Activated CD8-positive, alpha-beta memory T cell treated with anti-CD3 and anti-CD28 coated beads for 36 hours (primary cell): ENCODE data around the gene TAB3. TPM values are rescaled to one million over a fixed set of nuclear protein-coding genes. Genes with fewer than 3 reads are reported as not detected.

Source experiments
- CTCF ChIA-PET: fragments of 350-600 bp; sonication (Branson Sonifier 250); formaldehyde crosslinking; loops from one replicate; lab custom pipeline; 2021; ENCODE audit warnings: antibody characterized with exemption; lab: Charles Lee
- POLR2A ChIA-PET: fragments of 350-600 bp; sonication (Branson Sonifier 250); formaldehyde crosslinking; loops from one replicate; lab custom pipeline; 2021; ENCODE audit warnings: antibody characterized with exemption; lab: Charles Lee
- total RNA-seq, 2 experiments: library from RNA; stranded (reverse); gene quantifications; one replicate each; pipeline ENCODE4 v1.2.3, GENCODE V29; 2021

TAB3 gene, protein sequence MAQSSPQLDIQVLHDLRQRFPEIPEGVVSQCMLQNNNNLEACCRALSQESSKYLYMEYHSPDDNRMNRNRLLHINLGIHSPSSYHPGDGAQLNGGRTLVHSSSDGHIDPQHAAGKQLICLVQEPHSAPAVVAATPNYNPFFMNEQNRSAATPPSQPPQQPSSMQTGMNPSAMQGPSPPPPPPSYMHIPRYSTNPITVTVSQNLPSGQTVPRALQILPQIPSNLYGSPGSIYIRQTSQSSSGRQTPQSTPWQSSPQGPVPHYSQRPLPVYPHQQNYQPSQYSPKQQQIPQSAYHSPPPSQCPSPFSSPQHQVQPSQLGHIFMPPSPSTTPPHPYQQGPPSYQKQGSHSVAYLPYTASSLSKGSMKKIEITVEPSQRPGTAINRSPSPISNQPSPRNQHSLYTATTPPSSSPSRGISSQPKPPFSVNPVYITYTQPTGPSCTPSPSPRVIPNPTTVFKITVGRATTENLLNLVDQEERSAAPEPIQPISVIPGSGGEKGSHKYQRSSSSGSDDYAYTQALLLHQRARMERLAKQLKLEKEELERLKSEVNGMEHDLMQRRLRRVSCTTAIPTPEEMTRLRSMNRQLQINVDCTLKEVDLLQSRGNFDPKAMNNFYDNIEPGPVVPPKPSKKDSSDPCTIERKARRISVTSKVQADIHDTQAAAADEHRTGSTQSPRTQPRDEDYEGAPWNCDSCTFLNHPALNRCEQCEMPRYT
- 10 to 100 TPM; 18.9 to 20.0 TPM for total RNA-seq

DNA sequence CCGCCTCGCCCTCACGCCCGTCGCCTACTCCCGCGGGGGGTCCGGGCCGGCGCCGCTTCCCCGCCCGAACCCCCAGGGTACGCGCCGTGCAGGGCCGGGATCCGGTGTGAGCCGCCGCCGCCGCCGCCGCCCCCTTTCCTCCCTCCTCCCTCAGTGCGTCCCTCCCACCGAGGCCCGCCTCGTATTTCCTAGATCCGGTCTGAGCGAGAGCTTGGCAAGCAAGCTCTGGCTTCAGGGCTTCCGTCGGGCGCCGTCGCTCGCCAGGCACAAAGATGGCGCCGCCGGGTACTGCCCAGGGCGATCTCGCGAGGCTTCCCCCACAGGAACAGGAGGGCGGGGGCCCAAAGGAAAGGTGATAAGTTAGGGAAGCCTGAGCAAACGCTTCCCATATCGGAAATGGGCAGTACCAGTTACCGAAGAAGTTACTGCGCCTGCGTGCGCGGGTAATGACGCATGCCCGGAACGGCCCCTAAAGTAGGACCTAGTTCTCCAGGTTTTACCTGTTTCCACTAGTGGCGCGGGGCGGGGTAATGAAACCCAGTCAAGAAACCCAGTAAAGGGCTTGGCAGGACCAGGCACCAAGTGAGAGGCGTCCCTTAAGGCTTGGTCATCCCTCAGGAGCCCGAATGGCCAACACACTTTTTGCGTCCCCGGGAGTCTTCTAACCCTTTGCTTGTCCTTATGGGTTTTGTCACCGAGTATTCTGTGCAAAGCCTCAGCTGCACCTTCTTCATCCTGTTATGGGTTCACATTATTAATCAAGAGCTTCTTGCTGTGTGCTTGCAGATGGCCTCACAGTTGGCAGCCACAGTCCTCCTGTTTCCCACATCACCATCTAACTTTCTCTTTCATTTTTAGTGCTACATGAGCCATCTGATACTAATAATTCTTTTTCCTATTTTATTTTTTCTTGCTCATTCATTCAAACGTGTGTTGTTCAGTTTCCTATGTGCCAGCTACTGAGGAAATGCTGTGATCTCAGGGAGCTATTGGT is at the start of gene TAB3:
Gene TAB3 (minus strand): TSS at position 108 of the 994 bp plus-strand sequence. CDS start 29,666 bp downstream, outside the sequence.
- POLR2A ChIA-PET = interaction anchor here (0.7 kb wide), 1 partner anchor 9 kb away, joined by 3 read pairs; no protein-coding TSS in a partner anchor
- CTCF ChIA-PET = interaction anchor here (0.6 to 1.0 kb wide), 2 partner anchors 51 to 52 kb away, joined by 3 read pairs; no protein-coding TSS in a partner anchor

DNA sequence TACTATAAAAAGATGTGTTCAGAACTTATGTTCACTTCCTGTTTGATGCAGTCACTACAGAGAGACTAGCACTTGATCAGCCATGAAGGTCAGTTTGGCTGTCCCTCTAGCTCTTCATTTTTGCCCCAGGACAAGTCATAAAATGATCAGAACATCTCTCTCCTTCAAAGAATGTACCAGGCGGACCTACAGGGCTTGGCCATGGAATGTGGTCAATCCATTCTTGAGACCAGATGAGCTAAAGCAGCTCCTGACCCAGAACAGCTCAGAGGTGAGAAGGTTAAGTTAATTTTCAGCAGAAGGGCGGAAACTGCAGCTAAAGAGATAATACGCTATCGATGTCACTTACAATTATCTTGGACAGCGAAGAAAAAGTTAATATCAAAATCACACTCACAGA is 49.2 kb upstream of the TAB3 start:
- POLR2A ChIA-PET = no interaction called here
- CTCF ChIA-PET = no interaction called here

DNA sequence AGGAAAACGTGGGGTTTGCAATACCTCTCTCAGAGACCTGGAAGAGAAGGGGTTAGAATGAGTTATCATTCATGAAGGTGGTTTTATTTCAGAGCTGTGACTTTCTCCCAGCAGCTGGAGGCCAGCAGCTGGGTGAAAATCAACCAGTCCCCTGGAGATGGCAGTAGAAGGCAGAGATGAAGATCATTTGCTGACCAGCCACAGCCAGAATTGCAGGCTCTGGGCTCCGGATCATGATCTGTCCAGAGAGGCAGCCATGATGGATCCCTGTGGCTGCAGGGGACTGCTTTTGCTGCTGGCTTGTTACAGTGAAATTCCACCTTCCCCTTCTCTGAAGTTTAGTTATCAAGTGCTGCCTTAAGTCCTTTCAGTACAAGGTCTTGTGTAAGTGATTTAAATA is 46.9 kb upstream of the TAB3 start:
- ChIA-PET POLR2A (no interaction called here), CTCF (no interaction called here)

DNA sequence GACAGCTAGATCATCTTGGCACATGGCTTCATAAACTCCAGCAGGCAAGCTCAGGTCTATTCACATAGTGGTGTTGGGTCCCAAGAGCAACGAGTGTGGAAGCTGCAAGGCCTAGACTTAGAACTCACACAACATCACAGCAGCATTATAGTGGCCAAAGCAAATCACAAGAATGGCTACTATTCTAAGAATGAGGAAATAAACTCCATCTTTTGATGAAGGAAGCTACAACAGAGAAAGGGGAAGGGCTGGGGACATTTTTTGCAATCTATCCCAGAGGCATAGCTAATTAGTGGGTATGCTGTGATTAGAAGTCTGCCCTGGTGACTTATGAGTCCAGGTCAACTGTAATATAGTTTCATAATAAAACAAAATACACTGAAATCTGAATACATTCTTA is 42.9 kb upstream of the TAB3 start:
- ChIA-PET CTCF (no interaction called here), POLR2A (no interaction called here)

DNA sequence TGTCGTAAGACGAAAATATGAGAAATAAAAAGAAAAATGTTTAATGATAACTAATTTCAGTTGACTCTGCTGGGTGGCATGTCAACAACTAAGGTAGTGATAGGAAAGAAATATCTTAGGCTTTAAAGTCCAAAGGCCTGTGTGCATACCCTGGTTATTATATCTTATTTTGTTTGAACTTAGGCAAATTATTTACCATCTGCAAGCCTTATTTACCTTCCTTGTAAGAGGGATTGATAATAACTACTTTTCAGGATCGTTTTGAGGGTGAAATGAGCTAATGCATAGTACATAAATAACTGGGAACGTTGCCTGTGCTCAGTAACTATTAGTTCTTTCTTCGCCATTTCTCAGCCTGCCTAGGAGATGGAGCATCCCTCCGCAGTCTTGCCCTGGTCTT is 41.6 kb upstream of the TAB3 start:
- CTCF ChIA-PET = interaction anchor here (0.6 kb wide), 1 partner anchor 105 kb away, joined by 3 read pairs; no protein-coding TSS in a partner anchor
- POLR2A ChIA-PET = no interaction called here

DNA sequence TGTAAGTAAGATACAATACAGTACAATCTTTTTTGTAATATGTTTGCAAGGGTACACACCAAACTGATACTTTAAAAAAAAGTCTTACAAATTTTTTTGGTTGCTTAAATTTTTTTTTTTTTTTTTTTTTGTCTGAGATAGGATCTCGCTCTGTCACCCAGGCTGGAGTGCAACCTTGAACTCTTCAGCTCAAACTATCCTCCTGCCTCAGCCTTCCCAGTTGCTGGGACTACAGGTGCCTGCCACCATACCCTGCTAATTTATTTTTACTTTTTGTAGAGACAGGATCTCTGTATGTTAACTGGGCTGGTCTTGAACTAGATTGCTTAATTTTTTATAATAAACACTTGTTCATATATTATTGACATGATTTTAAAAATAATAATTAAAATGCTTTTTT is 41.1 kb upstream of the TAB3 start:
- ChIA-PET POLR2A (no interaction called here), CTCF (interaction anchor here (0.6 kb wide), 1 partner anchor 105 kb away, joined by 3 read pairs; no protein-coding TSS in a partner anchor)

DNA sequence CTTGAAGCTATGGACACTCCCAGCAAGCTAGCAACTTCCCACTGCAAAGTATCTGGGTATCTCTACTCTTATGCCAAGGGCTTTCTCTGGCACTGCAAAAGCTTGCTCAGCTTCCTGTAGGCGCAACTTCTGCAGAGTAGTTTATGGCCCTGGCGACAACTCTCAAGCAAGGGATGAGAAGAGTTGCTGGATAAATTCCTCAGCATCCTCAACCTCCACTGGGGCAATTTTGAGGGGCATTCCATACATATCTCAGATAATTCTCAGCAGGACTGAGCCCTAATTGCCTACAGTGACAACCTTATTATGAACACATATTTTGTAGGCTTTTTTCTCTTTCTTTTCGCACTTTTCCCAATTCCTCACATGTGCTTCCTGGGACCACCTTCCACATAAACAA is 31.2 kb upstream of the TAB3 start:
- ChIA-PET POLR2A (no interaction called here), CTCF (no interaction called here)

DNA sequence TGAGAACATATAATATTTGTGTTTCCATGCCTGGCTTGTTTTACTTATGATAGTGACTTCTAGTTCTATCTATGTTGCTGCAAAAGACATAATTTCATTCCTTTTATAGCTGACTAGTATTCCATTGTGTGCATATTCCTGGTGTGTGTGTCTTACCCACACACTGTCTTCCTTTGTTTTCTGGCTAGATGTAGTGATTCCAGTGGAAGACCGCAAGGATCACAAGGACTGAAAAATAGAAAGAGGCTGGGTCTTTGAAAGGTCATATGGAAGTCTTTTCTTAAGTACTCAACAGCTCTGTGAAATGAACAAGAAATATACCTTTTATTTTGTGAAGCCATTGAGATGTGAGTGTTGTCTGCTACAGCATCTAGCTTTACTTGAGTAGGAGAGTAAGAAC is 29.4 kb upstream of the TAB3 start:
- ChIA-PET POLR2A (no interaction called here), CTCF (no interaction called here)

DNA sequence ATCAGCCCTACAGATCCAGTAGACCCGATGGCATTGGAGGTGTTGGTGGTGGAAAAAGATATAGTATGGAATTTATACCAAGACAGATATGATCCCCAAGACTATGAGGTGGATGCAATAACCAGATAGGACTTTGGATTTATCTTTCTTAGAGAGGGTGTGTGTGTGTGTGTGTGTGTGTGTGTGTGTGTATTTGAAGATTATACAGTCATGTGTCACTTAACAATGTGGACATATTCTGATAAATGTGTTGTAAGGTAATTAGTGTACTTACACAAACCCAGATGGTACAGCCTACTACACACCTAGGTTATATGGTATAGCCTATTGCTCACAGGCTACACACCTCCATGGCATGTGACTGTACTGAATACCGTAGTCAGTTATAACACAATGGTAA is 24.4 kb upstream of the TAB3 start:
- CTCF ChIA-PET = no interaction called here
- POLR2A ChIA-PET = no interaction called here

DNA sequence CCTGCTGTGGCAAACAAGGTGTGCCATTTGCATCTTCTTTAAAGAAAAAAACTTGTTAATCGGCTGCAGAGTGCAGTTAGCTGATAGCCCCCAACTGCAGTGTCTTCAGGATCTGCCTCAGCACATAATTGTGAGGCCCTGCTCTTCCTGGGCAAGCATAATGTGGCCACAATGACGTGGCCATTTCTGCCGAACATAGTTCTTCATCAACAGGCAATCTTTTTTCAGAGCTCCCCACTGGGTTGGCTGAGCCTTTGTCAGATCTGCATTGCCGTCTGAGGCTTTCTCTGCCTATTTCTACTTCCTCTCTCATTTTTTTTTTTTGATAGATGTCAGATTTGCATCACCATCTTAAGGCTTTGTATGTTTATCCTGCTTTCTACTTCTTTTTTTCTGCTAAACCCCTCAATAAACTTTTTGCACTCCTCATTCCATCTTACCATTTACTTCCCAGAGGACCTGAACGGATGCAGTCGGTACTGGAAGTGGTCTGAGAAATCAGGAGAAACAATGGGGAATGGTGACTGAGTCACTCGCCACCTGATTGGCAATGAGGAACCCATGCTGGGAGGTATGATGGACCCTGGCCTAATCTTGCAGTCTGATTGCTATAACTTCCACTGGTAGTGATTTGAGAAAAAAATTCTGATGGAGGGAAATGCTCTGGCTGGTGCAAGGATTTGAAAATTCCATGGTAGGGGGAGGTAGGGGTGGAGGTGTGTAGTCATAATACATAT is 21.2 kb upstream of the TAB3 start:
- CTCF ChIA-PET = no interaction called here
- POLR2A ChIA-PET = no interaction called here

DNA sequence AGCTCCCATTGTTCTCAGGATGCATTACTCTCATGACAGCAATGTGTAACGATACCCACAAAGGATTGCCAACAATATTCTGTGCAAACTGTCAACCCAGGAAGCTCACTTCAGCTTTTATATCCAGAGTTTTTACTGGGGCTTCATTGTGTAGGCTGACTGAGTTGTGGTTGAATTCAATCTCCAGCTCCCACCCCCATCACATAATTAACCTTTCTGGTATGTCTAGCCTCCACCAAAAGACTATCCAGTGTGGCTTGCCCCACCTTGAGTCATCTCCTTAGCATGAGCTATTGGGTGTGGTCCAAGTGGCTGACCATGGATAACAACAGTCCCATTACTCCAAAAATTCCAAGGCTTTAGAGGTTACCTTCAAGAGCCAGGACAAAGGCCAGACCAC is 17.7 kb upstream of the TAB3 start:
- ChIA-PET CTCF (no interaction called here), POLR2A (no interaction called here)

DNA sequence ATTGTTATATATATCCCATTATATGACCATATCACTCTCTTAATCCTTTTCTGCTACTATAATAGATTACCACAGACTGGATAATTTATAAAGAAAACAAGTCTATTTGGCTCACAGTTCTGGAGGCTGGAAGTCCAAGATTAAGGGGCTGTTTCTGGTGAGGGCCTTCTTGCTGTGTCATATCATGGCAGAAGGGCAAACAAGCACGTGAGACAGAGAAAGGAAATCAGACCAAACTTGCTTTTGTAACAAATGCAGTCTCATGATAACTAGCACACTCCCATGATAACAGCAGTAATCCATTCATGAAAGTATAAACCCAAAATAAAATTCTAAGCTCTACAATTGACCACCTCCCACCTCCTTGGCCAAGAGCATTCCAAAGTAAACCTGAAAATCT is 16.3 kb upstream of the TAB3 start:
- ChIA-PET CTCF (no interaction called here), POLR2A (no interaction called here)

DNA sequence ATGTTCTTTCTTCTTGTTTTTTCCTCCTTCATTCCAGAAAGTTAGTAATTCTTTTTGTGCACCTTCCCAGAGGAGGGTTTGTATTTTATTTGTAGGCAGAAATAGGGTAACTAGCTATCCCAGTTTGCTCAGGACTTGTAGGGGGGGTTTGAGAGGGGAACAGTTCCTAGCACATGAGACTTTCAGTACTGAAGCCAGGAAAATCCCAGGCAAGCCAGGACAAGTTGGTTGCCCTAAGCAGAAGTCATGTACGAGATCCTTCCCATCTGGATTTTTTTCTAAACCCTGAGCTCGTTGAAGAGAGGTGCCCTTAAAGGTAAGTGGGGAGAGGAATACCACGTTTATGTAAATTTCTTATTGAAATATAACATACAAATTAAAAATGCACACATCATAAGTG is 15.6 kb upstream of the TAB3 start:
- ChIA-PET POLR2A (no interaction called here), CTCF (no interaction called here)

DNA sequence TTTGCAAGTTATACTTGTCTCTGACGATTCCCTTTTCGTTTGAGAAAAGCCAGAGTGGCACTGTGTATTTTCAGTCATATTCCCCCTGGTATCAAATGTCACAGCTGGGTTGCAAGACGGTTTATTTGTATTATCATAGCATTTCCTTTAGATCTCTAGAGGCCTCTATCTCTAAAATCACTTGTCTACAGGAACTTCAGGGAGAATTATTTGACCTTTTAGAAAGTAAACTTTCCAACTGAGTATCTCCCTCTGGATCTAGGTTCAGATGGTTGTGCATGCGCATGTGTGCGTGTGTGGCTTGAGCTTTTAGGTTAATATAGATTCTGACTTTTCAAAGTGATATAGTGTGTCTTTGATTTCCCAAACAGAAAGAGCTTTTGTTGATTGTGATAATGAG is 15.1 kb upstream of the TAB3 start:
- POLR2A ChIA-PET = no interaction called here
- CTCF ChIA-PET = no interaction called here

DNA sequence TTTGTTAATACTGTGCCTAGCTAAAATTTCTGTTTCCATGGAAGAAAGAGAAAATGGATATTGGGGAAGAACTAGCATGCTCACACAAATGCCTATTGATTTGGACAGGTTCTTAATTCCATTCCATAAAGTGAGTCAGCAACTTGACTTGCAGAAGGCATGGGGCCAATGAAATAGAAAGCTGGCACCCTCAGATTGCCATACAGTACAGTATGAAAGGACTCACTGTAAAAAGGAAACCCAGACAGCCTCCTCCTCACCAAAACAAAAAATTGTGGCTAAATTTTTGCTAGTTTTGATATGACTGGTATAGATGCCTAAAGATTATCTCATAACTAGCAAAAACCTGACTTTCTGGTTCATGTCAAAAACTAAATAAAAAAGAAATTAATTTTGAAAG is 11.2 kb upstream of the TAB3 start:
- ChIA-PET CTCF (no interaction called here), POLR2A (no interaction called here)

DNA sequence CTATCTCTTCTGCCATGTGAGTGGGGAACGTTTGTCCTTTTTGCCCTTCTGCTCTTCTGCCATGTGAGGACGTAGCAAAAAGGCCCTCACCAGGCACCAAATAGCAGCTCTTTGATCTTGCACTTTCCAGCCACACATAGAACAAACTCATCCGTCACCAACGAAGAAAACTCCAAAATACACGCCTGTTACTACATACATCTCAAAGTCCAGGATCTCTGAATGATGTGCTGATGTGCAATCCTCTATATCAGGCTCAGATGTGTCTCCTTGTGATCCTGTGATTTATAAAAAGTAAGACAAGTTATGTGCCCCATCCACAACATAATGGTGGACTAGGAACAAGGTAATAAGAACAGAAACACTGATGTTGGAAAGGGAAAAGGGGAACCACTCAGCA is 9.8 kb upstream of the TAB3 start:
- POLR2A ChIA-PET = interaction anchor here (0.9 kb wide), 1 partner anchor 10 kb away, joined by 3 read pairs; the partner anchor contains the start of gene TAB3
- CTCF ChIA-PET = no interaction called here

DNA sequence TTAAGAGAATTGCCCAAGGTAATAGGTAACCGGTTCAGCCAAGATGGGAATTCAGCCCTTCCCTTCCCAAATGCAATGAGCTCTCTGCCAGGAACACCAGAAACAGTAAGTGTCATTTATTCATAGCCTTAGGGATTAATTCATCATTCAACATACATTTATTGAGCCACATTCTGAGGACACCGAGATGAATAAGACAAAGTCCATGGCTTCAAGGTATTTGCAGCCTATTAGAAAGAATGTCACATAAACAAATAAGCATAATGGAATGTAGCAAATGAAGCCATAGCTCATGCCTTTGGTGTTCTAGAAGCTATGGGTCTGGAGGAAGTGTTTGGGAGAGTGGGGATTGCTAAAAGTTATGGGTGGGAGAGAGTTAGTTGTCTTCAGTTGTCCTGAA is 6.3 kb upstream of the TAB3 start:
- ChIA-PET CTCF (no interaction called here), POLR2A (no interaction called here)

DNA sequence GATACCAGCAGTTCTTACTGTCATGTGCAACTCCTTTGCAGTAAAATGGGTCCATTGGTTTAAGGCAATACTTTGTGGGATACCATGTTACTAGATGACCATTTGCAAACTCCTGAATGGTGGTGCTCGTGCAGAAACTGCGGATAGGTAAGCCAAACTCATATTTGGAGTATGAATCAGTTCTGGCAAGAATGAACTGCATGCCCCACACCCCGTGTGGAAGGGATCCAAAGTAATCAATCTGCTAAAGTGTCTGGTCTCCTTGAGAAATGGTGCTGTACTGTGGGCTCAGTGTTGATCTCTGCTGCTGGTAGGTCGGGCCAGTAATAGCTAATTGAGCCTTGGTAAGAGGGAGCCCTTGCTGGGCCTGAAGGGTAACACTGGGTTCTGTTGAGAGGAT is 4.2 kb upstream of the TAB3 start:
- CTCF ChIA-PET = no interaction called here
- POLR2A ChIA-PET = no interaction called here

DNA sequence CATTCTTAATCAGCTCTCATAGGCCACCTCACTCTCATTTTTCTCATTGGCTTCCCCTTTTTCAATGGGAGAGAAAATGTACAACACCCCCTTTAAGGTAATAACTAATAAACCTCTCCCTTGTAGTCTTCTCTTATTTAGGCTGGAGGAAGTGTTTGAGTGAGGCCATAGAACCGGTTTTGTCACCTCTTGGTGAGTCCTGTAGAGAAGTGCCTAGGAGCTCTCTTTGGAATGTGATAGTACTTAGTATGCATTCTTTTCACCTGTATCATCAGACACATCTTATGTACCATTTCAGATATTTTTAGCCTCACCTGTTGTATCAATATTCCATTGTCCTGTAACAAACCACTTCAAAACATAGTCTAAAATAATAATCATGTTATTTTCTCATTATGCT is 3.5 kb upstream of the TAB3 start:
- ChIA-PET POLR2A (no interaction called here), CTCF (no interaction called here)
